ENCODE data around the gene ATXN3L. TPM values are rescaled to one million over a fixed set of nuclear protein-coding genes. Genes with fewer than 3 reads are reported as not detected.

ATXN3L gene
- polyA plus RNA-seq (ENCODE audit: insufficient read length in 3 of 3): not detected

DNA sequence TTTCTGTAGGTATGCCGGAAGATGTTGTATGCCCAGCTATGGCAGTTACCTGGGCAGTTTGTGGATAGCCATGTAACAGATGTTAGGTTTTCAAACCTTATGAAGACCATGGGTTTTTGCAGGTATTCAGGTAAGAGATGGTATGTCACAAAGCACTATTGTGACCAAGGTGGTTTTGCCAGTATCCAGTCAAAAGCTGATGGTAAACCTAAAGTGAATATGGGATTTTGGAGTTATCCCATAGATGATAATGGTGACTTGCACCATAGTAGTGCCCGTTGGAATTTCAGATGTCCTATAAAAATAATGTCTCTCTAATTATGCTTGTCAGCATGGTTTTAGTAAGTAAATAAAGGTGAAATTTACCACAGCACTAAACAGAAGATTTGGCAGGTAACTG lies at the start of gene ATXN3L:
TSS of gene ATXN3L (minus strand) at position 101 of the 400 bp plus-strand sequence. CDS start 119 bp downstream, outside the sequence.
- DNase-seq (ENCODE audit: low read depth in 3 of 3, low spot score in 2 of 3): no peak

- DNase-seq (ENCODE audit: low read depth in 3 of 3, low spot score in 2 of 3): no peak
These were observed 49.6 kb upstream of the ATXN3L start for GRCh38 chrX:13369256-13370030.

GRCh38 chrX:13367950-13368349 lies 48.1 kb upstream of the ATXN3L start:
- no peak for DNase-seq (ENCODE audit: low read depth in 3 of 3, low spot score in 2 of 3)

GRCh38 chrX:13366698-13367097 lies 46.8 kb upstream of the ATXN3L start:
- no peak for DNase-seq (ENCODE audit: low read depth in 3 of 3, low spot score in 2 of 3)

- no peak for DNase-seq (ENCODE audit: low read depth in 3 of 3, low spot score in 2 of 3)
These were observed 45.3 kb upstream of the ATXN3L start for GRCh38 chrX:13365161-13365560.

DNA sequence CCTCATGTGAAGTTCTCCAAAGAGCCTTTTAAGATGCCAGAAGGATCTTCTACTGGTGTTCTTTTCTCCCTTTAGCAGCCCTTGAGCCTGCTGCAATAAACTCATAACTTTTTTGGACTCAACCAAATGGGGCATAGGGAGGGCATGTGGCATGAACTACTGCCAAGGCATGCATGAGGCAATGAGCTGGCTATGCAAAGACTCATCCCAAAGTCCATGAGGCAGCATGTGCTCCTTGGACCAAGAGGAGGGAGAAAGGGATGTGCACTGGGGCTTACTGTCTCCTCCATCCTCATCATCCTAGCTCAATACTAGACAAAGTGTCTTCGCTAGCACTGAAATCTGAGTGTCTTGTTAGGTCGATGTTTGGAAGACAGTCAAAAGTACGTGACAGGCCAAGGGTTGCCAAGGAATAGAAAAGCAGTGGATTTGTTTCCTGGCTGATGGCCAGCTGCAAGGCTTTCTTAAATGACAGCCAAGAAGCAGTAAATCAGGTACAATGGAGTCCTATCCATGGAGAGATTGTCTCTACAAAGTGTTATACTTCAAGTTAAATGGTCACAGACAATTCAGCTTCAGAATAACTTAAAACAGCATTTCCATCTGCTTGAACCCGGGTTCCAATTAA lies 44.5 kb upstream of the ATXN3L start:
- DNase-seq (ENCODE audit: low read depth in 3 of 3, low spot score in 2 of 3): no peak

DNA sequence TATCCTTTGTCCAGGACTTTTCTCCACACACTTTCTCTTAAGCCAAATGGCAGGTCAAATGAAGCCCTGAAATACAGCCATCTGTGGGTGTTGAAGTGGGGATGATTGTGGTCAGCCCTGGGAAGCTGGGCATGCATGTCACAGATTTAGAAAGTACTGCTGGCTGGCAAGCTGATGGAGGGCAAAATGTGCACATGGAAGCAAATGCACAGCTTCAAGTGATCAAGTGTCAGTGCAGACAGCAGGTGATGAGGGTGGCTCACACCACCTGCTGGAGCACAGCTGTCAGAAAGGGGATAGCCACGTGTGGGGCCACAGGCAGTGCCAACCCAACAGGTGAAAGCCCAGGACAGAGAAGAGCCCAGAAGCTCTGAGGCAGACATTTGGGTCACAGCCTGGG lies 40.3 kb upstream of the ATXN3L start:
- no peak for DNase-seq (ENCODE audit: low read depth in 3 of 3, low spot score in 2 of 3)

DNA sequence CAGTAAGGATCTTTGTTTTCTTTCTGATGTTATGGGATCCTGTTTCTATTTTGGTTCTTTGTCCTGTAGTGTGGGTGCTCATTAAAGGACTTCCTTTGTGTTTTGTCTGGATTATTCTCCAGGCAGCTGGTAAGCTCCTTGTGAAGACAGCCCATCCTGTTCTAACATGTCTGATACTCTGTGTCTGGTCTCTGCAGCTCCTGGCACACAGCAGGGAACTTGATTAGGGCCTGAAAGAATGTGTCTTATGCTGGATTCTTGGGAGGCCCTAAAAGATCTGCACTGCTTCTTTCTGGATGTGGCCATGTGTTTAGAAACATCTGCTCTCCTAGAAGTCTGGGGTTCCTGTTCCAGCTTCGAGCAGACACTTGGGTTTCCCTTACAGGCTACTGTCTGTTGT lies 38.1 kb upstream of the ATXN3L start:
- no peak for DNase-seq (ENCODE audit: low read depth in 3 of 3, low spot score in 2 of 3)

- no peak for DNase-seq (ENCODE audit: low read depth in 3 of 3, low spot score in 2 of 3)
These were observed 26.8 kb upstream of the ATXN3L start for GRCh38 chrX:13346646-13347045.

DNA sequence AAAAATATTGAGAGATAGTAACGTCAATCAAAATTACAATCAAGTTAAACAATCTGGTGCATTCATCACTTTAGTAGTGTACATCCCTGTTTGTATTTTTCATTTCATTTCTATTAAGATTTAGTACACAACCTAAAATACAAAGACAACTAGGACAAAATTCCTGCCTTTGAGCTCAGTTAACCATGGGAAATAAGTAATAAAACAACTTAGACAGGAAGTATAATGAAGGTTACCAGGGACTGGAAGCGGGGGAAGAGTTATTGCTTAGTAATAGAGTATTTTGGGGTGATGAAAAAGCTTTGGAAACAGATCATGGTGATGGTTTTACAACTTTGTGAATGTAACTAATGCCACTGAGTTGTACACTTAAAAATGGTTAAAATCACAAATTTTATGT lies 25.6 kb upstream of the ATXN3L start:
- DNase-seq (ENCODE audit: low read depth in 3 of 3, low spot score in 2 of 3): peak in 1 of 3 donors; percentile 13

DNA sequence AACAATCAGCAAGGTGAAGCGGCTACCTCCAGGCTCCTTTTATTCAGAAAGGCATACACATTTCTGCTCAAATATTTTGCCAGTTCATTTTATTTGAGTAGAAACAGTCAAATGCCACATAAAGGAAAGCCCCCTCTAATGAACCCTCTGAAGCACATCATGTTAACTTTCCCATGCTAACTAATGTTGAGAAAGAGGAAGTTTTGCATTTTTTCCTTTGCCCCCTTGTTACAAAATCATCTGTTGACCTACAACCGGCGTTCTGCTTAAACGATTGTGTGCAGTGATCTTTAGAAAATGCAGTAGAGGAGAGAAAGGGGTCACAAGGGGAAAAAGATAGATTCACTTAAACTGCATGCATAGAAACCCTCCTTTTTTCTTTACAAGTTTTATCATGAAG lies 25.2 kb upstream of the ATXN3L start:
- no peak for DNase-seq (ENCODE audit: low read depth in 3 of 3, low spot score in 2 of 3)

- no peak for DNase-seq (ENCODE audit: low read depth in 3 of 3, low spot score in 2 of 3)
These were observed 21.7 kb upstream of the ATXN3L start for GRCh38 chrX:13341491-13342101.

DNA sequence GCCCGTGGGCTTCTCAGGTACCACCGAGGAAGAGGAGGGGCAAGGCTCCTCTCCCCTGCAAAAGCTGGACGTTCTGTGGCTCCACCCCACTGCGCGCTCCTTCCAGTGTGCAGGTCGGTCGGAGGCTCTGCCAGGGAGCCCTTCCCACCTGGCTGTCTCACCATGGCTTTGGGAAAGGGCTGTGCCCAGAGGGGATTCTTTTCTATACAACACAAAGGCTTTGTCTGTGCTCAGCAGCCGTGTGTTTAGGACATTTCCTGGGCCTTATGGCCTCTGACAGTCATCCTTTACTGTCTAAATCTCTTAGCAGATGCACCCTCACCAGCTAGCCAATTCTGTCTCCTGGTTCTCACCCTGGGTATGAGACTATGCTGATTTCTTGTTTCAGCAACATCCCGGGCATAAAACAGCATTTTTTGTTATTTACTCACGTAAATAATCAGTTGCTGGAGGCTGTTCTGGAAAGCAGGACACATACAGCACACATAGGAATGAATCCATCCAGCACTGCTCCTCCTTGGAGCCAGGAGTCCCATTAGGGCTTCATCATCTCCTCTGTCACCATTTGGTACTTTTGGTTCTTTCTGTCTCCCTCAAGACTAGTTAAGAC lies 20.4 kb upstream of the ATXN3L start:
- no peak for DNase-seq (ENCODE audit: low read depth in 3 of 3, low spot score in 2 of 3)

DNA sequence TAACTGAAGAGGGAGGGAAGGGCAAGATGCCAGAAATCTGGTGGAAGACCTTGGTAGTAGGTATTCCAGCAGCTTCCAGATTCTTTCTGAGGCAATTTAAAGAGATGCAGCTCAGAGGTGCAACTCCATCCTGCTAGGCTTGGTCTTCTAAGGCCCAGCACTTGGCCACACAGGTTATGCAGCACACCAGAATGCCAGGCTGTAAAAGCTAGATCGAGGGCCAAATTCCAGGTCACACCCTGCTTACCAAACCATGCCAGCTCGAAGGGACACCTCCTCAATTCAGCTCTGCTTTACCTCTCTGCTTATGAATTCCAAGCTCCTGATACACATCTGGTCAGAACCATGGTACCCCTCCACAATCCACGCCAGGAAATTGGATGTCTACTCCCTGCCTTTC lies 19.8 kb upstream of the ATXN3L start:
- no peak for DNase-seq (ENCODE audit: low read depth in 3 of 3, low spot score in 2 of 3)

DNA sequence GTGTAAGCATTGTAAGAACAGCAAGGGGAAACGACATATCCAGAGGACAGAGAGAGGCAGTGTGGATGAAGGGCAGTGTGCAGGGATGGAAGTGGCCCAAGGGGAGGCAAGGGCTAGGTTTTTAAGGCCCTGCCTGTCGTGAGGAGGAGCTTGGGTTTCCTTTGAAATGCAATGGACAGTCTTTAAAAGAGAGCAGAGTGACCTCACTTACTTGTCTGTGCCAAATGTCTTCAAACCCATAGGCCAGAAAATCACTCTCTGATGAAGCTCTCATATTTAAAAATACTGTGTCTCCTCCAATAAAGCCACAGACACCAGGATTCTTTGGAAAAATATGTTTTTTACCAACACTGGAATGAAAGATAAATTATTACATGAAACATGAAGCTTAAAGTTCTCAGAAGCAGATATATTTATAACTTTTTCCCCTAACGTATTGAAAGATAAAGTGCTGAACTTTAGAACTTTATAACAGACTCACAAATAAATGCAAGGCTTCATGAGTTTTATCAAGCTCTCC lies 19.2 kb upstream of the ATXN3L start:
- DNase-seq (ENCODE audit: low read depth in 3 of 3, low spot score in 2 of 3): no peak

GRCh38 chrX:13334491-13334890 lies 14.6 kb upstream of the ATXN3L start:
- no peak for DNase-seq (ENCODE audit: low read depth in 3 of 3, low spot score in 2 of 3)

DNA sequence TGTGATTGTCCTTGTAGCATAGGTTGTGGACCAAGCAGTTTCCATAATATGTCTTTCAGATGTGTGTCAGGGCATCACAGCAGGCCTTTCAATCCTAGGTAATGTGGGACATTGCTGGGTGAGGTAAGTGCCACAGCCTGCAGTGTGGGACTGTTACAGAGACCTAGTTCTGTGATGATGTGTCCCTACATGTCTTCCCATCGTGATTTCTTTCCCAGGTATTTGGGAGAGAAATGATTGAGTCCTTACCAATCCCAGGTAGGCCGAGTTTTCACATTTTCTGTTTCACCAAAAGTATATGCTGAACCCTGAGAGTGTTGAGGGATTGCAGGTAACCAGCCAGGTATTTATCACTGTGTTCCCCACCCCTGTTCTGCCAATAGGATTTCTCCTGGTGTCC lies 10.6 kb upstream of the ATXN3L start:
- no peak for DNase-seq (ENCODE audit: low read depth in 3 of 3, low spot score in 2 of 3)

GRCh38 chrX:13327666-13328065 lies 7.8 kb upstream of the ATXN3L start:
- no peak for DNase-seq (ENCODE audit: low read depth in 3 of 3, low spot score in 2 of 3)

GRCh38 chrX:13323241-13323640 lies 3.4 kb upstream of the ATXN3L start:
- DNase-seq (ENCODE audit: low read depth in 3 of 3, low spot score in 2 of 3): no peak

DNA sequence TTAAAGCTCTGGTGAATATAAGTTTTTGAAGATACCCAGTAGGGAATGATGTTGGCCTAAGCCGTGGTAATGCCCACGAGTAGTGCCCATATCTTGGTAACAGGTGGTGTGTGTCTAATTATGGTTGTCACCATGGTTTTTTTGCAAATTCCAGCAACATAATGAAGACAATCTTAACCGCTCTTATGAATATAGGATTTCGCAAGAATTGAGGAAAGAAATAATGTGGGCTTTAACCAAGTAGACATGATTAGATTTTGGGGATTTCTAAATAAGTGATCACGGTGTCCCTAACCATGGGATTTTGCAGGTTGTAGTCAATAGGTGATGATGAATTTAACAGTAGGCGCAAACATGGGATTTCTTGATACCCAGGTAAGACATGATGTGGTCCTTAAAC lies 2.5 kb downstream of the ATXN3L start:
- no peak for DNase-seq (ENCODE audit: low read depth in 3 of 3, low spot score in 2 of 3)

GRCh38 chrX:13311560-13311959 lies 8.3 kb downstream of the ATXN3L start:
- DNase-seq (ENCODE audit: low read depth in 3 of 3, low spot score in 2 of 3): no peak

Data from right renal cortex interstitium (tissue), 3 donors.